Nephron (organoid): ENCODE measurements around the gene TTC33.
A peak's percentile ranks its signal among the peaks of the same experiment; 100 is the strongest.

ENCODE experiments used
- H3K27ac Mint-ChIP-seq, 3 experiments: 2 replicates each; pipeline ENCODE4 v1.8.0; 2020; ENCODE audit warnings: mixed read lengths in 3 of 3, mild to moderate bottlenecking in 2 of 3, moderate library complexity in 1 of 3
- H3K27me3 Mint-ChIP-seq: 2 replicates; pipeline ENCODE4 v1.8.0; 2021; ENCODE audit warnings: low read depth, mild to moderate bottlenecking, moderate library complexity, mixed read lengths
- H3K36me3 Mint-ChIP-seq: 2 replicates; pipeline ENCODE4 v1.8.0; 2020; ENCODE audit warnings: low read depth, mixed read lengths
- H3K4me1 Mint-ChIP-seq: 2 replicates; pipeline ENCODE4 v1.8.0; 2020; ENCODE audit warnings: mixed read lengths
- H3K4me3 Mint-ChIP-seq, 3 experiments: 2 replicates each; pipeline ENCODE4 v1.8.0; 2020; ENCODE audit warnings: mild to moderate bottlenecking in 3 of 3, mixed read lengths in 3 of 3, moderate library complexity in 2 of 3
- H3K9me3 Mint-ChIP-seq: 2 replicates; pipeline ENCODE4 v1.8.0; 2020; ENCODE audit warnings: mixed read lengths
- CTCF ChIP-seq, 3 experiments: fragments of 200-600 bp; sonication (generic); IDR thresholded peaks; one replicate each; pipeline ENCODE4 v1.5.0; 2021; ENCODE audit warnings: antibody characterized with exemption in 3 of 3; ENCODE audit not compliant: unreplicated experiment in 3 of 3

The TTC33 gene

DNA sequence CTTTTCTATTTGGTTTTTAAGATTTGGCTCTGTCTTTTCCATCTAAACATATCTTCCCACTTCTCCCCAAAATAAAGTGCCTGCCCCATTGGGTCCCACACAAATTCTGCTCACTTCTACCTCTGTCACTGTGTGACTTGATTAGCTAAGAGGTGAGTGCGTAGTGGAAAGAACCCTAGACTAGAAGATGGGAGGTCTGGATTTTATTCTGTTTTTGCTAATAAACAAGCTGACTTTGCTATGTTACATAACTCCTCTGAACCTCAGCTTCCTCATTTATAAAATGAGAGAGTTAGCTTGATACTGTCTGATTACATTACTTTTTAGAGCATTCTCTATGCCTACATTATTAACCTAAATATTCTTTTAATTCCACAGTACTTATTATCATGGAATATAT lies 127.4 kb downstream of the TTC33 start:
- Mint-ChIP-seq H3K4me1 (no peaks in the 10 kb centered on the region), H3K9me3 (no peaks in the 10 kb centered on the region), H3K36me3 (no peaks in the 10 kb centered on the region), H3K27ac (no peak overlapping the region), H3K27me3 (no peaks in the 10 kb centered on the region), H3K4me3 (no peak overlapping the region)
- no peak for TF ChIP-seq CTCF (IDR thresholded peaks at IDR 0.05; ENCODE audit: unreplicated experiment in 3 of 3)

- Mint-ChIP-seq H3K4me3 (no peak overlapping the region), H3K9me3 (no peaks in the 10 kb centered on the region), H3K27me3 (no peaks in the 10 kb centered on the region), H3K36me3 (no peaks in the 10 kb centered on the region), H3K27ac (no peak overlapping the region), H3K4me1 (no peaks in the 10 kb centered on the region)
- no peak for TF ChIP-seq CTCF (IDR thresholded peaks at IDR 0.05; ENCODE audit: unreplicated experiment in 3 of 3)
These were observed 128.1 kb downstream of the TTC33 start for GRCh38 chr5:40627706-40628105.

- no peak for TF ChIP-seq CTCF (IDR thresholded peaks at IDR 0.05; ENCODE audit: unreplicated experiment in 3 of 3)
- no peak overlapping the region for H3K27ac Mint-ChIP-seq
- no peaks in the 10 kb centered on the region for H3K9me3 Mint-ChIP-seq
- no peaks in the 10 kb centered on the region for H3K36me3 Mint-ChIP-seq
- H3K4me1 Mint-ChIP-seq, result no peaks in the 10 kb centered on the region
- H3K27me3 Mint-ChIP-seq, result no peaks in the 10 kb centered on the region
- H3K4me3 Mint-ChIP-seq, result no peak overlapping the region
These were observed 129.0 kb downstream of the TTC33 start for GRCh38 chr5:40626801-40627200.

- Mint-ChIP-seq H3K9me3 (no peaks in the 10 kb centered on the region), H3K27ac (no peak overlapping the region), H3K4me3 (no peak overlapping the region), H3K4me1 (peaks cover 7% of the 10 kb centered on the region), H3K27me3 (no peaks in the 10 kb centered on the region), H3K36me3 (no peaks in the 10 kb centered on the region)
- no peak for TF ChIP-seq CTCF (IDR thresholded peaks at IDR 0.05; ENCODE audit: unreplicated experiment in 3 of 3)
These were observed 132.0 kb downstream of the TTC33 start for GRCh38 chr5:40623480-40624420.

GRCh38 chr5:40622463-40623252 lies 133.1 kb downstream of the TTC33 start:
- no peak overlapping the region for H3K4me3 Mint-ChIP-seq

More at GRCh38 chr5:40622463-40623252, 133.1 kb downstream of the TTC33 start:
- no peak for TF ChIP-seq CTCF (IDR thresholded peaks at IDR 0.05; ENCODE audit: unreplicated experiment in 3 of 3)
- H3K4me1 Mint-ChIP-seq, result peaks cover 7% of the 10 kb centered on the region
- no peaks in the 10 kb centered on the region for H3K9me3 Mint-ChIP-seq
- peak overlapping the region in 1 of 3 experiments; percentile 51 for H3K27ac Mint-ChIP-seq
- H3K27me3 Mint-ChIP-seq, result no peaks in the 10 kb centered on the region
- H3K36me3 Mint-ChIP-seq, result no peaks in the 10 kb centered on the region
